Thyroid gland (tissue), 4 donors: ENCODE results near the gene DENND1C. TPM values are rescaled to one million over a fixed set of nuclear protein-coding genes. Genes with fewer than 3 reads are reported as not detected.
A peak's percentile ranks its signal among the peaks of the same experiment; 100 is the strongest.
"Not testable (repeated sequence)": the region's sequence is repeated elsewhere in the genome, so short reads cannot be mapped to it uniquely, and the experiment has no call there.

Source experiments
- DNase-seq, 2 donors: peaks; one replicate each; pipeline ENCODE4 v3.0.0-alpha.2; 2019
- H3K27ac ChIP-seq, 3 donors: fragments of 200-600 bp; sonication (generic); 1 replicate in 2 of 3; 2 replicates in 1 of 3; pipeline ENCODE4 v1.5.1; 2016 to 2019; ENCODE audit warnings: mild to moderate bottlenecking in 1 of 3, moderate library complexity in 1 of 3
- H3K27me3 ChIP-seq: fragments of 200-600 bp; sonication (generic); one replicate; pipeline ENCODE4 v1.5.1; 2019
- H3K36me3 ChIP-seq, 2 donors: fragments of 200-600 bp; sonication (generic); one replicate each; pipeline ENCODE4 v1.5.1; 2016 to 2019
- H3K4me1 ChIP-seq, 2 donors: fragments of 200-600 bp; sonication (generic); one replicate each; pipeline ENCODE4 v1.5.1; 2017 to 2019
- H3K4me3 ChIP-seq, 3 donors: fragments of 200-600 bp; sonication (generic); replicated peaks in 1 of 3; 1 replicate in 2 of 3; 2 replicates in 1 of 3; pipeline ENCODE4 v1.5.1; 2016; ENCODE audit warnings: mild to moderate bottlenecking in 1 of 3
- H3K9me3 ChIP-seq: fragments of 200-600 bp; sonication (generic); one replicate; pipeline ENCODE4 v1.5.1; 2017
- CTCF ChIP-seq, 6 experiments: fragments of 200-600 bp in 3 of 6; fragments of 450-650 bp in 3 of 6; sonication (generic) in 3 of 6; IDR thresholded peaks; one replicate each; pipeline ENCODE4 v1.5.1; 2016 to 2019; ENCODE audit warnings: antibody characterized with exemption in 6 of 6, mild to moderate bottlenecking in 2 of 6, inconsistent platforms in 1 of 6, moderate library complexity in 1 of 6
- POLR2A ChIP-seq, 2 donors: fragments of 450-650 bp; IDR thresholded peaks; one replicate each; pipeline ENCODE4 v1.6.1; 2017; ENCODE audit warnings: antibody characterized with exemption in 2 of 2, mild to moderate bottlenecking in 2 of 2, moderate library complexity in 1 of 2
- WGBS, 2 donors: methylation state at CpG; one replicate each; pipeline ENCODE4 v1.1.5; 2017; 5-methylcytosine and 5-hydroxymethylcytosine counted together
- intact Hi-C: fragments of 100-400 bp; cut with DNase I; formaldehyde crosslinking; loops from one replicate; pipeline ENCODE4 v1.15.1; 2023
- total RNA-seq, 4 donors: library from RNA; depleted of rRNA; stranded (reverse); fragments of >200 nt; gene quantifications; one replicate each; pipeline ENCODE4 v1.2.3, GENCODE V29; 2016

Gene DENND1C
- total RNA-seq, 4 donors from 2014 or later = 1.3 to 2.1 (median 1.8) TPM; not detected in 1

DNA sequence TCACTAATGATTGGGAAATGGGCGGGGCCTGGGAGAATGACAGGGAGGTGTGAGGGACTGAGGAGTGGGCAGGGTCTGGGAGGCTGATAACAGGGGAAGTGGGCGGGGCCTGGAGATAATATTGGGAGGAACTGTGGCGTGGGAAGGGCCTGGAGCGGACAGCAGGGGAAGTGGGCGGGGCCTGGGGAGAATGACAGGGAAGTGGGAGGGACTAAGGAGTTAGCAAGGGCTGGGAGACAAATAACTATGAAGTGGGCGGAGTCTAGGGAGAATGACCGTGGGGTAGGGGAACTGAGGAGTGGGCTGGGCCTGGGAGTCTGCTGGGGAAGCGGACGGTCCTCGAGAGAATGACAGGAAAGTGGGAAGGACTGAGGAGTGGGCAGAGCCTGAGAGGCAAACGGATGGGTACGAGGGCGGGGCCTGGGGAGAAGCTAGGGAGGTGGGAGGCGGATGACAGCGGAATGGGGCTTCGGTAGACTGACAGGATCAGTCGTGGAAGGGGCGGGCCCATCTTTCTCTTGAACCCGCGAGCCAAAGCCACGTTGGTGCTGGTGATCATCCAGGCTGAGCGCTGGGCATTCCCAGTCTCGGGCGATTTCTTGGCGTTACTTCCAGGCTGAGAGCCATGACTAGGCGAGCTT is 34.6 kb upstream of the DENND1C start:
- no peak for TF ChIP-seq CTCF (IDR thresholded peaks at IDR 0.05)
- TF ChIP-seq POLR2A (IDR thresholded peaks at IDR 0.05) = no peak
- Histone ChIP-seq H3K27me3 (no peaks in the 10 kb centered on the region), H3K36me3 (no peaks in the 10 kb centered on the region), H3K4me1 (peaks cover 0 to 3% of the 10 kb centered on the region in 2 donors), H3K27ac (peak overlapping the region in 2 of 3 donors; percentile 31 to 53), H3K9me3 (no peaks in the 10 kb centered on the region), H3K4me3 (peak overlapping the region in 2 of 3 donors; percentile 21 to 42)
- peak; percentile 82 to 86 for DNase-seq
- intact Hi-C loops = loop anchor here (5.0 kb wide), 1 partner anchor 116 kb away; no protein-coding TSS in a partner anchor
- 2 to 3% methylated on average over 19 to 25 of the region's 26 CpGs for WGBS, 2 donors

DNA sequence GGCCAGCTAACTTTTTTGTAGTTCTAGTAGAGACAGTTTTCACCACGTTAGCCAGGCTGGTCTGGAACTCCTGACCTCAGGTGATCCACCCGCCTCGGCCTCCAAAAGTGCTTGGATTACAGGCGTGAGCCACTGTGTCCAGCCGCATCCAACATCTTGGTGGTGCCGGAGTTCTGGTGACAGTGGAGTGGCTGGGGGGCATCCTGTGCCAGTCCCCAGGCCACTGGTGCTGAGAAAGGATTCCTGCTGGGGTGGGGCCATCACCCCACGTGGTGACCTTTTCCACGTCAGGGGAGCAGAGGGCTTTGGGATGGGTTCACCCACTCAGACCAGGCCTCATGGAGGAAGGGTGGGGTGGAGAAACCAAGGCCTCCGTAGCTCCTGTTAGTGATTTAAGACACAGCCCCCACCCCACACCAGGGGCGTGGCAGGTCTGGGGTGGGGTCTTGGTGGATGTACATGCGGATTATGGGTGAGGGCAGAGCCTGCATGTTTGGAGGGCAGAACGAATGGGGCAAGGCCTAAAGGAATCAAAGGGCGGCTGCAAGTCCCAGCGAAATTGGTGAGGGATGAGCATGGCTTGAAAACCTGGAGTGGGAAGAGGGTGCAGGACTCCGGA is 33.4 kb upstream of the DENND1C start:
- Histone ChIP-seq H3K9me3 (no peaks in the 10 kb centered on the region), H3K27me3 (no peaks in the 10 kb centered on the region), H3K4me1 (peaks cover 0 to 3% of the 10 kb centered on the region in 2 donors), H3K27ac (no peak overlapping the region), H3K4me3 (no peak overlapping the region), H3K36me3 (no peaks in the 10 kb centered on the region)
- intact Hi-C loops = loop anchor here (5.0 kb wide), 1 partner anchor 117 kb away; no protein-coding TSS in a partner anchor
- 89 to 95% methylated on average over 11 to 13 of the region's 15 CpGs for WGBS, 2 donors
- no peak for DNase-seq
- TF ChIP-seq POLR2A (IDR thresholded peaks at IDR 0.05) = no peak

DNA sequence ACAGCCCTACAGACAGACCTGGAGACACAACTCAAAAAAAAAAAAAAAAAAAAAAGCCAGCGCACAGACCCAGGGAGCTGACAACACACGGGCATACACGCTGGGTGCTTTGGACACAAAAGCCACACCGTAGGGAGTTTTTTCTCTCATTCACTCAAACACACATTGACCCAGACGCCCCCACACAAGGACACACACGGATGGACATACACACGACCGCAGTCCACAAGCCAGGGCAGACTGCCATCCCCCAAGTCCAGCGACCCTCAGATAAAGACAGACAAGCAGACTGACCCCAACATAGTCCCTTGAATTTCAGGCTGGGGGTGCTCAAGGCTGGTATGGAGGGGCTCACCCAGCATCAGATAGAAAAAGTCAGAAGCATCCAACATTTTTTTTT is 32.5 kb upstream of the DENND1C start:
- no peaks in the 10 kb centered on the region for H3K9me3 ChIP-seq

DNA sequence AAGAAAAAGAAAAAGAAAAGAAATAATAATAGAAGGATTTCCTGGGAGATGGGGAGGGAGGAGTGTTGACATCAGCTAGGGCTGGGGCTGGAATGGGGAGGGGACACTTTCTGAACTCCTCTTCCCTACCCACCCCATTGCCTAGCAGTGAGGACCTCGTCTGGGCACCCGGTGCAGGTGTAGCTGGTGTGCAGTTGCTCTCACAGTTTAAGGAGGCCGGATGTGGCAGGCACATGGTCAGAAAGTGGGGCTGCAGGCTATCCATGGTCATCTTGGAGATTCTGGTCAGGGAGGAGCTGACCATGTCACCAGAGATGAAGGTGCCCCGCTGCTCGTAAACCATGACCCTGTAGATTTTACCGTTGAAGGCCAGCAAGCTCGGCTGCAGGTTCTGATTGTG is 29.0 kb upstream of the DENND1C start:
- Histone ChIP-seq H3K27me3 (no peaks in the 10 kb centered on the region), H3K36me3 (no peaks in the 10 kb centered on the region), H3K27ac (no peak overlapping the region), H3K4me3 (no peak overlapping the region), H3K4me1 (no peaks in the 10 kb centered on the region), H3K9me3 (no peaks in the 10 kb centered on the region)
- no peak for DNase-seq
- intact Hi-C loops = no loop called here
- WGBS, 2 donors = 82 to 87% methylated on average over 7 of the region's 7 CpGs
- no peak for TF ChIP-seq POLR2A (IDR thresholded peaks at IDR 0.05)
- TF ChIP-seq CTCF (IDR thresholded peaks at IDR 0.05) = no peak

More for the DNA sequence above, 32.5 kb upstream of the DENND1C start:
- intact Hi-C loops = no loop called here
- Histone ChIP-seq H3K27me3 (no peaks in the 10 kb centered on the region), H3K36me3 (no peaks in the 10 kb centered on the region), H3K4me1 (peaks cover 0 to 3% of the 10 kb centered on the region in 2 donors), H3K27ac (no peak overlapping the region), H3K4me3 (no peak overlapping the region)
- TF ChIP-seq CTCF (IDR thresholded peaks at IDR 0.05) (no peak), POLR2A (IDR thresholded peaks at IDR 0.05) (no peak)
- DNase-seq = no peak
- WGBS, 2 donors = 69 to 70% methylated on average over 9 of the region's 9 CpGs

GRCh38 chr19:6509118-6509971 is 27.8 kb upstream of the DENND1C start:
- H3K27ac ChIP-seq = no peak overlapping the region
- DNase-seq = no peak
- 71 to 73% methylated on average over 19 to 20 of the region's 20 CpGs for WGBS, 2 donors

GRCh38 chr19:6508028-6508771 is 26.6 kb upstream of the DENND1C start:
- H3K9me3 ChIP-seq, H3K36me3 ChIP-seq, intact Hi-C loops, H3K4me1 ChIP-seq, DNase-seq, H3K4me3 ChIP-seq, H3K27me3 ChIP-seq, H3K27ac ChIP-seq: not testable (repeated sequence)
- WGBS, 2 donors = 81 to 86% methylated on average over 9 of the region's 9 CpGs

More at GRCh38 chr19:6509118-6509971, 27.8 kb upstream of the DENND1C start:
- intact Hi-C loops = no loop called here
- Histone ChIP-seq H3K4me1 (no peaks in the 10 kb centered on the region), H3K27me3 (no peaks in the 10 kb centered on the region), H3K4me3 (no peak overlapping the region), H3K36me3 (no peaks in the 10 kb centered on the region), H3K9me3 (no peaks in the 10 kb centered on the region)
- TF ChIP-seq POLR2A (IDR thresholded peaks at IDR 0.05) (no peak), CTCF (IDR thresholded peaks at IDR 0.05) (no peak)
